ENCODE data around the gene NELL1. TPM values are rescaled to one million over a fixed set of nuclear protein-coding genes. Genes with fewer than 3 reads are reported as not detected.
"Not testable (repeated sequence)": the region's sequence is repeated elsewhere in the genome, so short reads cannot be mapped to it uniquely, and the experiment has no call there.

NELL1 gene
- total RNA-seq, 1 experiment from 2014 or later = not detected

DNA sequence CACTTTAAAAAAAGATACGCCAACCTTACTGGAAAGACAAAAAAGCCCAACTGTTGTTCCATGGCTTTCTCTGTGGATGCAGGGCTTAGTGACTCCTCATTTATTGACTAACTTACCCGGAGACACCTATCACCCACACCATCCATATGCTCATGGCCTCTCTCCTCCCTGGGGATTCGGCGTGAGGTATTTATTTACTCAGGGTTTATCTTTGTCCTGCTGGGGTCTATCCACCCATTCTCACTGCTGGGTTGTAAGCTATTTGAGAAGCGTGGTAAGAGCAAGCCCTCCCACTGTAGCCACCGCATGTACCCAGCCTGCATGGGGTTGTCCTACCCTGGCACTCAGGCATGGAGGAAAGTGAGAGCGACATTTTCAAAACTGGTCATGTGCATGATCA is 93.6 kb downstream of the NELL1 start:
- no peak for DNase-seq (ENCODE audit: low spot score)

DNA sequence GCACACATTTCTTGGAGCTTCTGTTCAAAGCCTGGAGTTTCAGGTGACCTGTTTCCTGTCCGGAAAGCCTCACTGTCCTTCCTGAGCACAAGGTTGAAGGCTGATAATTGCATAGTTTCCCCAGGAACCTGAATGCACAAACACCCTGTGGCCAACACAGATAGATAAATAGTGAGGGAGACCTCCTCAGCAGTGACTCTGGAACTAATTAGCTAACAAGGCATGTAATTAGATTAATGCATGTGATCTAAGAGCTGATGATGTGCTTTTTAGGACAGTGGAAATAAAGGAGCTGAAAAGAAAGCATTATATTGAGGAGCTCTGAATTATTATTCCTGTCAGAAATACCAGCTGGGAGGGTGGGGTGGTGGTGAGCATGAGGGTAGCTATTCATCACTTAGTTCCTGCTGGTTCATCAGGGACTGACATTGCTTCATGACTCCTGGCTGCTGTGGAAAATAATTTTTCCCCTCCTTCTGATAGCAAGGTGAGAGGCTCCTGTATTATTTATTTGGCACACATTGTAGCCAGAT is 101.1 kb downstream of the NELL1 start:
- no peak for DNase-seq (ENCODE audit: low spot score)

DNA sequence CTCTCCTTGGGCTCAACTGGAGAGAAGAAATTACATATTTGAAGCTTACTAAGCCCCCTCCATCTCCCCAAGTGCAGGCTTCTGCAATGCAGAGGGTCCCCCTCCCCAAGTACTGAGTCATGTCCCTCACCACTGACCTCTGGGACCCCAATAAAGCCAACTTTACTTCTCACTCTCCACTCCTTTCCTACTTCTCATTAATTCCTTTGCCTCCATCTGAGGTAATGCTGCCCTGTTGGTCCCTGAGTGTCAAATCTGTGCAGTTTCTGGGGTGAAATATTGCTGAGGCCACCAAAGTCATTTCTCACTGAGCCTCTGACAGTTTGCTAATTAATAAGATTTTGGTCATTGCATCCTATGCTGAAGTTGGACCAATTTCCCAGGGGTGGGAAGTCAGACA is 101.6 kb downstream of the NELL1 start:
- DNase-seq (ENCODE audit: low spot score) = no peak

DNA sequence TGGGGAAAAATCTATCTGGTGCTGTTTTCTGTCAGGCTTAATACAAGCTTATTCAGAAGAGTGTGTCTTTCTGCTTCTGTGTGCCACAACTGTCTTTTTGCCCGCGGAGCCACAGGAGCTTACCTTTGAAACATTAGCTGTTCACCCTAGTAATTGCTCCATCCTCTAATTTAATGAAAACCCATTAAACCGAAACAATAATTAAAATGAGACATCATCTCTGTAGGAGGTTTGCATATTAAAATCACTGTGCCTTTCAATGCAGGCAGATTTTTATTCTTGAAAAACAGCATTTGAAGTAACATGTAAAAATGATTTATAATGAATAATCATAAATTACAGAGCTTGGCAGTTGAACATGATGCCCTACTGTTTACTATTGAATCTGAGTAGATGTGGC is 102.3 kb downstream of the NELL1 start:
- DNase-seq (ENCODE audit: low spot score) = no peak

DNA sequence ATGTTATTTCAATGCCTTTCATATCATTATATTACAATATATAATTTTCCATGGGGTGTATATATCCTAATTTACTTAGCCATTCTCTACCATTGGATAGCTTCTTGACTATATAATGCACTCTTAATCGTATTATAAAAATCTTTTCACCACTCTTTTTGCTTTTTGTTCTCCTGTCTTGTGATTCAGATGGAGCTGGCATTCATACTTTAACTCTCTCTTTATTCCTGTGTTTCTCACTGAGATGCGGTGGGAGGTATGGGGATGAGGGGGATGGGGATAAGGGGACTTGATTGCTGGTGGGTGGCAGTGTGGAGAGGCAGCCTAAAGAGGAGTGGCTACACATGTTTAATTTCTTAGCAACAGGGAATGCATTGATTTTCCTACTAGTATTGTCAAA is 105.9 kb downstream of the NELL1 start:
- no peak for DNase-seq (ENCODE audit: low spot score)

DNA sequence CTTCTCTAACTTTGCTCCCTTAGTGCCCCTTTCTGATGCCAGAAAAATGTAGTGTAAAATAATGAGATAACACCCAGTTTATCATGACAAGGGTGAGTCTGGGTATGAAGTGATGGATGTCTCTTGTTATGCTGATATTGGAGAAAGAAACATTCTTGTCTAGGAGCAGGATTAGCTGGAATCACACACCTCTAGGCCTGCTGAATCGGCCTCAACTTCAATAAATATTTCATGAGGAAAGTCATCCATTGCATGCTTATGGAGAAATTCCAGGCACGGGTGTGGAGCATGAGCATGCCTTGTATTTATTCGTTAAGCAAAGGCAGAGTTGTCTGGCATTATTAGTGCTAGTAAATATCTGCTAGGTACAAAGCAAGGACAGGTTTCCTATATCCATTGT is 113.4 kb downstream of the NELL1 start:
- DNase-seq (ENCODE audit: low spot score) = no peak

DNA sequence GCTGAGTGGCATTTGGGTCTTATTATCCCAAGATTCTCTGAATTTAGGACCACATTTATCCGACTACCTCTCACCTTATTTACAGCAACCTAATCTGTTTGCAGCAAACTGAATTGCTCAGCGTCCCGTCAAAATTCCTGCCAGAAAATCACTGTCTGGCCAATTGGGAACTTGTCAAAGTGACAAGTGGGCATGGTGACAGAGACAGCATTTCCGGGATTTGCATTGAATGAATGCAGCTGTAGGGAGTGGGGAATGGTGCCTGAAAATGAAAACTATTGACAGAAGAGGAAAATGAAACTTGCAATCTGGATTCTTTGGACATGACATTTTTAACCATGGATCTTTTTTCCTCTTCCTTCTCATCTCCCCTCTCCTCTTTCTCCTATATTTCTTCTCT is 113.8 kb downstream of the NELL1 start:
- DNase-seq (ENCODE audit: low spot score) = no peak

DNA sequence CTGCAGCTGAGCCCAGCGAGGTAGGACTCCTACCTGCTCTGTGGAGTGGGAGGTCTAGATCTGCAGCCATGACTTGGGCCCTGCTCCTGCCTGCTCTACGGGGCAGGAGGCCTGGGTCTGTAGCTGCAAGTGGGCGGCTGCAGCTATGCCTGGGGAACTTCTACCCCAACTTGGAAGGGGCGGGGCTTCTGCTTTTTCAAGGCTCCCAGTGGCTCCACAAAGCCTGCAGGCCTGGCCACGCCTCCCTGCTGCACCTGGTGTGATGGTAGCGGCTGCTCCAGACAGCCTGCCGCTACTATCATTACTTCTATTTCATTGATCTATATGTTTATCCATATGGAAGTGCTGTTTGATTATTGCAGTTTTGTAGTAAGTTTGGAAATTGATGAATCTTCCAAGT is 121.2 kb downstream of the NELL1 start:
- DNase-seq (ENCODE audit: low spot score) = no peak

DNA sequence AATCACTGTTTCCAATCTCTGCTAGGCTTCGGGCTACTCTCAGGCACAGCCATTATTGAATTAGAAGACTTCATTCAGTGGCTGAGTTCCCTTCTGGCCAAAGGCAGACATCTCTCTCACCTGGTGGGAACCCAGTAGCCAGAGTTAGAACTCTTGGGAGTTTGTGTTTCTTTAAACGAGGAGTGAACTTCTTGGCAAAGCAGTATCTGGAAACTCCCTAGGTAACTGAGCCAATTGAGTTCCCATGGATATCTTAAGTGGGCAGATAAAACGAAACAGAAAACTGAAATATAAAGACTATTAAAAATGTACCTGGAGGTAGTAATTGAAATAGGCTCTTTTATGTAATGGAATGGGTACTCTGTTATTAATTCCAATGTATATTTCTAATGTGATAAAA is 125.6 kb downstream of the NELL1 start:
- no peak for DNase-seq (ENCODE audit: low spot score)

DNA sequence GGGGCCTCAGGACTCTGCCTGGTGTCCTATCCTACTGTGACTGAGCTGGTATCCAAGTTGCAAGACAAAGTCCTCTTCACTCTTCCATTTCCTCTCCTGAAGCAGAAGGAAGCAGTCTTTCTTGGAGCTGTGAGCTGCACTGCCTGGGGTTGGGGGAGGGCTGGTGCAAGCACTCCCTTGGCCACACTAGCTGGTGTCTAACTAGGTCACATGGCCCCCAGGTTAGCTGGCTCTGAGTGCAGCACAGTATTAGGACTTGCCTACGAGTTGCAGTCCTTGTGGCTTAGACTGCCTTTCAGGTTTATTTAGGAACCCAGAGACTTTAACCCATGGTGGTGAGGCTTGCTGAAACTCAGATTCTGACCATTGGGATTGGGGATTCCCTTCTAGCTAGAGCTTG is 138.9 kb downstream of the NELL1 start:
- no peak for DNase-seq (ENCODE audit: low spot score)

DNA sequence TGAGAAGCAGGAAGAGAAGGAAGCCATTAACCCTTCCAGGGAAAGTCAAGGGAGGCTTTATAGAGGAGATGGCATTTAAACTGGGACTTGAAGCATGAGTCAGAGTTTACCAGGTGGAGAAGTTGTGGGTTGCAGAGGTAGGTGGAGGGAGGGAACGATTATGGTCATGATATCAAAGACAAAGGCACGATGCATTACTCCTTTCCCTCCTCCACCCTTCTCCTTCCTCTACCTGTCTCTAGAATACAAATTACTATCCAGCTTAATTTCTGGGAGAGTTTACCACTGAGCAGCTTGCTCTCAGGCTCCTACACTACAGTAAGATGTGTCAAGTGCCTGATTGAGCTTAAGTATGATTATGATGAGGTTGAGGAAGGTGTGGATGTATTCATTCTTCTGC is 151.7 kb downstream of the NELL1 start:
- no peak for DNase-seq (ENCODE audit: low spot score)

DNA sequence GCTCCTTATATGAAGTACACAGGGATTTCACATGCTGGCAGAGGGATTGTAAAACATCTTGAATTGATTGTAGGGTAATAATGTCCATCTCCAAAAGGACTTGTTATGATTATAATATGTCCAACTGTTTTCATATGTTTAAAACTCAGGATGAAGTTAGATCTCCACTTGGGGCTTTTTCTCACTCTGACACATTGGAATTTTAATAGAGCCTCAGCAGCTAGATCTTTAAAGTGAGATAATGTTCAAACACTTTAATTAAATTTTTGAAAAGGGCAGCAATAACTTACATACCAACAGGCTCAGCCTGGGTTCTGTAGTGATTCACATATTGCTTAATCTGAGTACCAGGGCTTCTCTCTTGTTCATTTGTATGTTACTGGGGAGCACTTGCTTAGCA is 152.1 kb downstream of the NELL1 start:
- no peak for DNase-seq (ENCODE audit: low spot score)

DNA sequence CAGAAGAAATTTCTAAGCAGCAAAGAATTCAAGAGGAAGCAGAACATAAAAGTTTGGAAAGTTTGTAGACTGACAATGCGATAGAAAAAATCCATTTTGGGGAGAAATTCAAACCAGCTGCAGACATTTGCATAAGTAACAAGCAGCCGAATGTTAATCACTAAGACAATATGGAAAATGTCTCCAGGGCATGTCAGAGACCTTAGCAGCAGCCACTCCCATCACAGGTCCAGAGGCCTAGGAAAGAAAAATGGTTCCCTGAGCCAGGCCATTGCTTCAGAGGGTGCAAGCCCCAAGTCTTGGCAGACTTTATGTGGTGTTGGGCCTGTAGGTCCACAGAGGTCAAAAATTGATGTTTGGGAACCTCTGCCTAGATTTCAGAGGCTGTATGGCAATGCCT is 155.4 kb downstream of the NELL1 start:
- no peak for DNase-seq (ENCODE audit: low spot score)

DNA sequence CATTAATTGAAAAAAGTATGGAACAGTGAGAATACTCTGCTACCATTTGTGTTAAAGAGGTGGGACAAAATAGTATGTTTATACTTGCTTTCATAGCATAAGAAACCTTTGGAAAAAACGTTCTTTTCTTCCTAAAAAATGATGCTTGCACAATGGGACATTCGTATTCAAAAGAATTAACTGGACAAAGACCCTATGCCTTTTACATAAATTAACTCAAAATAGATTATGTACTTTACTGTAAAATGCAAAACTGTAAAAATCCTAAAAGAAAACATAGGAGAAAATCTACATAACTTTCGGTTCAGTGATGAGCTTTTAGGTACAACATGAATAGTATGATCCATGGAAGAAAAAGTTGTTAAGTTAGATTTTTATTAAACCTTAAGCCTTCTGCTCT is 166.2 kb downstream of the NELL1 start:
- DNase-seq (ENCODE audit: low spot score) = no peak

DNA sequence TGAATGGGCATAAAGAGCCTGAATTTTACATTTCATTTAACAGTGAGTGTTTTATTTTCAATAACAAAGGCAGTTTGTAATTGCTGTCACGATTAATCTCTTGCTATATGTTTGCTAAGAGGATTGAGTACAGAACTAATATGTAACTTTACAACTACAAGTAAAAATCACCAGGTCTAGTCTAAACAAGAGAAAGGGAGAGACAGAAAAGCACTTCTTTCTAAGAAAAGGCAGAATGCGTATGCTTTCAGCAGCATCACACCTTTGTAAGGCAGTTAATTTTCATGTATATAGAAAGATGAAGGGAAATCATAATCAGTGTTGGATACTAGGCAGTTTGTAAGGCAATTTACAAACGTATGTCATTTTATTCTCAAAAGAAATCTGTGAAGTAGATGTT is 169.8 kb downstream of the NELL1 start:
- no peak for DNase-seq (ENCODE audit: low spot score)

DNA sequence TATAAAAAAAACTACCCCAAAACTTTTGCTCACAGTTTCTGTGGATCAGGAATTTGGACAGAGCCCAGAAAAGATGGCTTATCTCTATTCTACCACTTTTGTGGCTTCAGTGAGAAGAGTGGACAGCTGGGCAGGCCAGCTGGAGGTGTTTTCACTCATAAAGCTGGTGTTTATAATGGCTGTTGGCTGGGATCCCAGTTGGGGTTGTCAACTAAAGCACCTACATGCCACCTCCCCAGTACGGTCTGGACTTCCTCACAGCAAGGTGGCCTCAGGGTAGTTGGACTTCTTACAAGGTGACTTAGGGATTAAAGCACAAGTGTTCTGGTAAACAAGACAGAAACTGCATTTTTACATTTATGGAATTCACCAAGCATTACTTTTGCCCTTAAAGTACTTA is 171.0 kb downstream of the NELL1 start:
- peak; percentile 24 for DNase-seq (ENCODE audit: low spot score)

DNA sequence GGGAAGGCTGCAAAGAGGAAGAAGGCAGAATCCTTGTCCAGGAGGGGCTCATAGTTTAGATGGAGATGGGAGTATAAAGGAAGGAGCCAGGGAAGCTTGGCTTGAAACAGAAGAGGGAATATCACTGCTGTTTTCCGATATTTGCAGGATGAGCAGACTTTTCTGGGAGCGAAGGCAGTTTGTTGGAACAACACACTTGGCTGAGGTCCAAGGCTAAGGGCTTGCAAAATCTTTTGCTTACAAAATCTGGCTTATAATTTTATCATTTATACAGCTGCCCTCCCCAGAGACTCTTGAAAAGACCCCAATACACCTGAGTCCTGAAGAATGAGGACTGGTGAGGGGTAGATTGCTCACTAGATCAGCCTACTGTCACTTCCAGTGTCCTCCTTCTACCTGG is 174.8 kb downstream of the NELL1 start:
- no peak for DNase-seq (ENCODE audit: low spot score)

DNA sequence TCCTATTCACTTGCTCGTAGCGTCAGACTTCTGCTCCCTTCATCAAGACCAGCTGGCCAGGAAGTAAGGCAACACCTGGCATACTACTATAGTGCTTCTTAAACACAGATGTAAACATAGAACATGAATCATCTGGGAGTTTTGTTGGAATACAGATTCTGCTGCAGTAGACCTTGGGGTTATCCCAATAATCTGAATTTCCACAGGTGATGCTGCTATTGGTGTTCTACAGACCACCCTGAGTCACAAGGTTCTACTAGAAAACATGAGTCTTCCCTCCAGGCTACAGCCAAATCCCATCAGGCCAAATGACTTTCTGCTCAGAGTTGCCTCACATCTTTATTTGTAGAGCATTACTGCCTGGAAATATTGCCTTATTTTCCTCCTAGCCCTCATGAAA is 175.2 kb downstream of the NELL1 start:
- no peak for DNase-seq (ENCODE audit: low spot score)

DNA sequence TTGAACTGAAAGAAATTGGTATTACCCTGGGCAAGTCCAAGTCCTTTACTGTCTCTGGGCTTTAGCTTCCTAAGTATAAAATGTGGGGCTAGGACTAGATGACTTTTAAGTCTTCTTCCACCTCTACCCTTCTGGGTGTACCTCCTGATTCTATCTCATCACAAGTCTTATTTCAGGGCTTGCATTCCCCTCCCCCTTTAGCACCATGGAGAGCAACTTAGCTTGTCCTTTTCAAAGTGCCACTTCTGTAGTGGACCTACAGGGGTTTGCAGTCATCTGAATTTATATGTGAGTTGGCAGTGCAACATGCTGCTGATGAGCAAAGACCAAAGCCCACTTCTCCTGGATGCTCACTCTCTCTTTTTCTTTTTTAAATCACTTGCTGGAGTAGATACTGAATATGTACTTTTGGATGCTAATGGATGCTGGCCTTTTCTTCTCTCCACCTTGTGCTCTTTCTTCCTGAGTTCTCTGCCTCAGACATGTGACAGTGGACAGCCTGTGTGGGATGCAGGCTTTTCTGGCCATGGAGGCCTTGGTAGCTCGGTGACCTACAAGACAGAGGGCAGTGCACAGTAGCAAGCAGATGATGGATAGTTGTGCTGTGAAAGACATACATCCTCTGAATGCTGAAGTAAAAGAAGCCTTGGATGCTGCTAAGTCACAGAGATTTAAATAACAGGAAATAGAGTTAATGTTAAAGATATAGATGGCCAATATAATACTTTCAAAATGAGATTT is 185.0 kb downstream of the NELL1 start:
- no peak for DNase-seq (ENCODE audit: low spot score)

DNA sequence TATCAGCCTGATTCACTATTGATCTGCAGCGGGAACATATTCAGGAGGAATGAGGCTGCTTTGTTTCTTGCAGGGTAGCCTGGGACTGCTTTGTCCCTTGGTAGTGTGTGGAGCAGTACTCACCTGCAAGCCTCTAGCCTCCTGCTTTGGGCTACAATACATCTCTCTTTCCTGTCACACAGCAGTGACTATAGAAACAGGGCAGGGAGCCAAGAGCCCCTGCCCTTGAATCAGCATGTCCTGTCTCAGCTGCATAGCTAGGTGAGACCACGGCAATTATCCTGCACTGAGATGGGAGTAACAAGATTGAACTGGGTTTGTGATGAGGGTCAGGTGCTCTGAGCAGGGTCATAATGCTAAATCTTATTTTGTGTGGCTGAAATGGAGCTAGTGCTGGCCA is 191.9 kb downstream of the NELL1 start:
- no peak for DNase-seq (ENCODE audit: low spot score)

DNA sequence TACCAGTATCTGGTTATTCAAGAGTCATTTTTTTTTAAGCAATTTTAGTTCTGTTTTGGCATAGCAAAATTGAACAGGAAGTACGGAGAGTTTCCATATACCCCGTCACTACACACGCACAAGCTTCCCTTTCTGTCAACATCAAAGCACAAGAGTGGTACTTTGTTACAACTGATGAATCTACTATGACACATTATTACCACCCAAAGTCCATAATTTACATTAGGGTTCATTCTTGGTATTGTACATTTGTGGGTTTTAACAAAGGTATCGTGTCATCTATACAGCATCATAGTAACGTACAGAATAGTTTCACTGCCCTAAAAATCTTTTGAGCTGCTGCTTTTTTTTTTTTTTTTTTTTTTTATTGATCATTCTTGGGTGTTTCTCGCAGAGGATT is 192.9 kb downstream of the NELL1 start:
- not testable (repeated sequence) for DNase-seq (ENCODE audit: low spot score)

DNA sequence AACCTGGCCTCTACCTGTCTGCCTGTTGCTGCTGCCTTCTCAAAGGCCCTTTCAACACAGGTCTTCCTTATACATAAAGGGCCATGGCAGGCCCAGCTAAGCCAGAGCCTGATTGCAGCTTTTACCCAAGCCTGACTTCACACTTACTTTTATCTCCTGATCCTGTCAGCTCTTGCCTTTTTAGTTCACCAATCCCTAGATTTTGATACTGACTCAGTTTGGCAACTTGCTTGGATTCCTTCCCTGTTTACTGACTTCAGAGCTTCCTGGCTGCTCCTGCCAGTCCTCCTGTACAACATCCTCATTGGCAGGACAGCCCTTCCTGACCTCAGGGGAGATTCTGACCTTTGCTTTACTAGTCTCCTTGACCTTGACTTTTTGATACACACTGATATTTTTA is 195.2 kb downstream of the NELL1 start:
- no peak for DNase-seq (ENCODE audit: low spot score)

DNA sequence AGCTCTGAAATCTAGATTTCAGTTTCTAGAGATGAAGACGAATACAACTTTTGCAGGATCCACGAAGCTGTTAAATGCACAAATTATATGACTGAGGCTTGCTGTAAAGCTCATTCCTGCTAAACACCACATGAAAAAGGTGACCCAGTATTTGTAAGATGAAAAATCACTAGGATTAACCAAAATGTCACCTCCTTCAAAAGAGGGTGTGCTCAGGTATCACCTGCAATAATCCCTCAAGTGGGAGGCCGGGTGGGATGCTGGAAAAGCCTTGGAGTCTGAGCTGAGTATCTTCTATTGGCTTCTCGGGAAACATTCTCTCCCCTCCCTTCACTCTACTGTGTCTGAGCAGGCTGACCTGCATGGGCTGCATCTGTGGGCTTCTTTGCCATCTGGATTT is 195.8 kb downstream of the NELL1 start:
- no peak for DNase-seq (ENCODE audit: low spot score)

DNA sequence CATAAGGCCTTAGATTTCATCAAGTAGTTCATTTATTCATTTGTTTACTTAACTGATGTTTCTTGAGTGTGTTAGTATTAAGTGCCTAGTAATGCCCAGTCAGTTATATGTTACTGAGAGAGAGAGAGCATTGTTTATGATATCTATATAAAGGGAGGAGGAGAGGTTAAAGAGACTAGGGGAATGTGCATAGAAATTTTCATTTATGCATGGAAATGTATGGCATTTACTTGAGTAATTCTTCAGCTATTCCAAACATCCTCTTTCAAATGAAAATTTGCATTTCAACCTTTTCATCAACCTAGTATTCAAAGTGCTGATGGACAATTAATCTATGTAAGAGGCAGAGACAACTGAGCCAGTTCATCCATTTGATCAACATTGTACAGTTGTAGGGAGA is 199.7 kb downstream of the NELL1 start:
- no peak for DNase-seq (ENCODE audit: low spot score)
